RCC 7860 (cell line): ENCODE results near the gene RNF169.
A peak's percentile ranks its signal among the peaks of the same experiment; 100 is the strongest.
"Not testable (repeated sequence)": the region's sequence is repeated elsewhere in the genome, so short reads cannot be mapped to it uniquely, and the experiment has no call there.

ENCODE experiments used
- DNase-seq: peaks from one replicate; pipeline ENCODE4 v3.0.0-alpha.2; 2015; ENCODE audit warnings: low spot score
- FAIRE-seq: peaks from 2 replicates; lab custom pipeline; 2012; peaks lifted over from hg19 to GRCh38; lab: Jason Lieb, UNC

The RNF169 gene

GRCh38 chr11:74729397-74729796, 19.3 kb upstream of the RNF169 start:
- no peak for DNase-seq
- FAIRE-seq = no peak

GRCh38 chr11:74730571-74731260, 17.9 kb upstream of the RNF169 start:
- no peak for FAIRE-seq
- no peak for DNase-seq

DNA sequence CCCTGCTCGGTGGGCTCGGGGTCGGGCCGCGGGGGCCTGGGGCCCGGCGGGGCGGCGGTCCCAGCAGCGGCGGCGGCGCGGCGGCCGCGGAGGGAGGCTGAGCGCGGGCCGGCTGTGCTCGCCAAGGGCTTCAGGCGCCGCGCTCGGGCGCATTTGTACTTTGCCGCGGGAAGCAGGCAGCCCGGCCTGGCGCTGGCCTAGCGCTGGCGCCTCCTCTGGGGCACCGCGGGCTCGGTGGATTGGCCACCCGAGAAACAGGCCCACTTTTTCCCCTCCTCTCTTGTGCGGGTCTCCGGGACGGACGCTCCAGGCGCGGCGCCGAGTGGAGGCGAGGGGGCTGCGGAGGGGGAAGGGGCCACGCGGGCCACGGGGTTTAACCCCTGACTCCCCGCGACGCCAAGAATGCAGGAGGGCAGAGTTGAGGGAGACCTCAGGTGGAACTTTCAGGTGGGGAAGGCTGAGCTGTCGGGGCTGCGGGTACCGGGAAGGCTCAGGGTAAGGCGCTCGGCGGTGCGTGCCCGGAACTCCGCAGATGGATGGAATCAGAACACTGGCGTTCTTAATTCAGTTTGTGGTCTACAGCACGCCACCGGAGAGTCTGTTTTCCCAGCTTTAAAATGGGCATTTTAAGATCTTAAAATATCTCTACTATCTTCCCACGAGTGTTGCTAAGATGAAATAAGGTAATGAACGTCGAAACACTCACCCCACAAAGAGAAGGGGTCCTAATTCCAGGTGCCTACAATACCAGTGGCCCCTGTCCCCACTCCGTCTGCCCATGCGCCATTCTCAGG, 17.2 kb upstream of the RNF169 start, which contains the start of gene CHRDL2:
Gene CHRDL2 (minus strand): TSS at position 126 of the 794 bp plus-strand sequence. CDS start 538 bp downstream, outside the sequence.
- DNase-seq = no peak
- no peak for FAIRE-seq

DNA sequence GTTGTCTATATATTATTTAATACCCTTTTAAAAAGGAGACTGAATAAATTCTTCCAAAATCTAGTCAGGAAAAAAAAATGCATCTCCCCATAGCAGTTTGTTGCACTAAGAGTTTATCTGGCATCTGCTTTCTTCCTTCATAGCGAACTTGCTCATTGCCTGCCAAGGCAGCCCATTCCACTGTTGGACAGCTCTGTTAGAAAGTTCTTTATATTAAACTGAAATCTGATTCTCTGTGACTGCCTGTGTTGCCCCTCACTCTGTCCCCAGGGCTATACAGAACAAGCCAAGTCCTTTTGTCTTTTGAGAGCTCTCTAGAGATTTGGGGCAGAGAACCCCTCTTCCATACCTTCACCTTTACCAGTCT, 14.1 kb upstream of the RNF169 start:
- FAIRE-seq = no peak

DNA sequence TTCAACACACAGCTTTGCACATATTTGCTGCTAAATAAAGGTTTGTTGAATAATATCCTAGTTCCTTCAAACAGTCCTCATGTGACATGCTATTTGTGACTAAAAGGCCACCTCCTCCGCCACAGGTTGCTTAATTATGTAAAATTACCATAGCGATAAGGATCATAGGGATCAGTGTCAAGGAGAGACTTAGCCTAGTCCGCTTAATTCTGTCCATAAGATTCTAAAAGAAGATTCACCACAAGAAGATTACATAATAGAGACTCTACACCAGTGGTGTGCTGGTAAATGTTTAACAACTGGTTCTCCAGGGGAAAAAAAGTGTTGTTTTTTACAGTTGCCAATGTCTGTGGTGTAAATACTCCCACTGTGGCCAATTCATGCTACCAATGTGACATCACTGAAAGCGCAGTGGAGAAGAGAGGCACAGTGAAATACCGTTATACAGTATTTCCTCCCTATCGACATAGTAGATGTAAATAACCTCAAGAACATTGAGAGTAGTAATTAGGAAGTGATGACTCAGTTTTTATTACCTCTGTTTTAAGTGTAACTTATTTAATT, 13.2 kb upstream of the RNF169 start:
- no peak for DNase-seq
- no peak for FAIRE-seq

More for the DNA sequence above, 14.1 kb upstream of the RNF169 start:
- DNase-seq = no peak

DNA sequence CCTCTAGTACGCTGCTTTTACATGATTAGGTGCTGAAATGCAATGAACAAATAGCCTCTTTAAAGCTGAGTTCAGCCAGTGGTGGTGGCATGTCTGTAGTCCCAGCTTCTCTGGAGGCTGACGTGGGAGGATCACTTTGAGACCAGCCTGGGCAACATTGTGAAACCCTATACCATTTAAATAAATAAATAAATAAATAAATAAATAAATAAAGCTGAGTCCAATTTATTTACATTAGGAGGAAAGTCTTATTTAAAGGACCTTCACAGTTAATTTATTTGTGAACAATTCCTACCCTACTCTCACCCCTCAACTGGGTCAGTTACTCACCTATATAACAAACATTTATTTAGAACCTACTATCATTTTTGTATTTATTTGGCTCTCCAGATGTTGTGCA, 12.6 kb upstream of the RNF169 start:
- DNase-seq (no peak), FAIRE-seq (no peak)

GRCh38 chr11:74739546-74740270, 8.9 kb upstream of the RNF169 start:
- peak; percentile 30 for DNase-seq
- no peak for FAIRE-seq

- DNase-seq (no peak), FAIRE-seq (no peak)
These were observed 6.6 kb upstream of the RNF169 start for GRCh38 chr11:74742070-74742469.

DNA sequence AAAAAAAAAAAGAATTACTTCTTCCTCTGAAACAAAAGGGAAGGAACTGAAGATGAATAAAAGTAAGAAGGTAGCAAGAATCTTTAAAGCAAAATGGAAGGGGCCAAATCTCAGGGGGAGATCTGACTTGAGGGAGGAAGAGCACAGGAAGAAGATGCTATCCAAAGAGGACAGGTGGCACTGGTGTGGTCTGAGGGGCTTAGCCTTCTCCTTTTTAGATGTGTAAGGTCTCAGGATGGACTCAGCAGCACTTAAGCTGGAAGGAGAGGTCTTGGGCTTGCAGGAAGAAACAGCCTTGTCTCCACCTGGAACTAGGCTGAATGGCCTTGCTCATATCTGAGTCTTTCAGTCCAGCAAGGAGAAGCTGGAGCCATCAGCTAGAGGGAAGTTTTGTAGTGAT, 5.0 kb upstream of the RNF169 start:
- FAIRE-seq (no peak), DNase-seq (no peak)

GRCh38 chr11:74744277-74744676, 4.4 kb upstream of the RNF169 start:
- FAIRE-seq (no peak), DNase-seq (no peak)

GRCh38 chr11:74746868-74747267, 1.8 kb upstream of the RNF169 start:
- DNase-seq = no peak
- no peak for FAIRE-seq

GRCh38 chr11:74749127-74749964, 697 bp downstream of the RNF169 start:
- DNase-seq (no peak), FAIRE-seq (no peak)

- DNase-seq (no peak), FAIRE-seq (no peak)
These were observed 1.3 kb downstream of the RNF169 start for GRCh38 chr11:74749965-74750296.

GRCh38 chr11:74750598-74750997, 1.9 kb downstream of the RNF169 start:
- not testable (repeated sequence) for FAIRE-seq, DNase-seq

DNA sequence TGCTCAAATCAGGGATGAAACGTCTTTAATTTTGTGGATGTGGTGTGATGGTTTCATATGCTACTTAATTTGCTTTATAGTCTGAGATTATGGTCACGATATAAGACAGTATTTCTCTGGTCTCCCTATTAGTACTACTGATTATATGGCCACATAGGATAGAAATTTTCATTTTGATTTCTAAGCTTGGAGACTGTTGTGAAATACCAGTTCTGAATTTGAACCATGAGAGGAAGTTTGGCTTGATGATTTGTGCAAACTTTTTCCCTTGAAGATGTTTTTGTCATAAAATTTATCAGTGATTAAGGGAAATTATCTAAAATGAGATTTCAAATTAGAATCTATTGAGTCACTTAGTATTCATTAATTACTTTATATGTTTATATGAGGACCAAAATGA, 2.7 kb downstream of the RNF169 start:
- DNase-seq (no peak), FAIRE-seq (no peak)

DNA sequence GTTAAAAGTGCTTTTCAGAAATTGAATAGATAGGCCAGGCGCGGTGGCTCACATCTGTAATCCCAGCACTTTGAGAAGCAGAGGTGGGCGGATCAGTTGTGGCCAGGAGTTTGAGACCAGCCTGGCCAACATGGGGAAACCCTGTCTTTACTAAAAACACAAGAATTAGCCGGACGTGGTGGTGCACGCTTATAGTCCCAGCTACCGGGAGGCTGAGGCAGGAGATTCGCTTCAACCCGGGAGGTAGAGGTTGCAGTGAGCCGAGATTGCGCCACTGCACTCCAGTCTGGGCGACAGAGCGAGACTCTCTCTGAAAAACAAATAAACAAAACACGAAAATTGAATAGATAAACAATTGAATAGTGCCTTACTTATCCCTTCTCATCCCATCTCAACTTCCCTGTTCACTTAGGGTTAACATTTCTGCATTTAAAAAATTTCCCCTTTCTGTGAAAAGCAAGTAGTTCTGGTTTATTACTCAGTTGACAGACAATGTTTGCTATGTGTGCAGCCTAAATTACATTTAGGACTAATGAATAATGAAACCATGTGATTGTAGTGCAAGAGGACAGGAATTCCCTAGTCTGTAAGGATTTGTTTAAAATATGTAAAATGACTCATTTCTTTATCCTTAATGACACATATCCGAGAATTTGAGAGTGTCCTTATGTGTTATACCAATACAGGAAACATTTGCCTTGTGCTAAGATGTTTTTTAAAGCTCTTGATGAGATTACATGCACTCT, 6.0 kb downstream of the RNF169 start:
- DNase-seq (peak; percentile 41), FAIRE-seq (peak; percentile 4)

GRCh38 chr11:74755395-74755995, 6.8 kb downstream of the RNF169 start:
- FAIRE-seq = no peak
- DNase-seq = no peak

DNA sequence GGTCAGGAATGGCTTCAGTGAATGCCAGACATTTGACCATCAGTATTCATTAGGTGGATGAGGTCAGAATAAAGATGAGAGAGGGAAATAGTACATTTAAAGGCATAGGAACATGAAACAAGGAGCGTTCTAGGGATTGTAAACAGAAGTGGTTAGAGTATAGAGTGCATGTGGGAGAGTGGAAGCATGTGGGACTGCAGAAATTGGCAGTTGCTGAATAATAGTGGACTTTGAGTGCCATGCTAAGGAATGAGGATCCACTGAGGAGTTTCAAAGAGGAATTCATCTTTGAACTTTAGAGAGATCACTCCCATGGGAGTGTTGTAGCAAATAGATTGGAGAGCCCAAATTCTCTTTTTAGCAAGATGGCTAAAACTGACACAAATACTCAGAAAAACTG, 7.9 kb downstream of the RNF169 start:
- DNase-seq (no peak), FAIRE-seq (no peak)

DNA sequence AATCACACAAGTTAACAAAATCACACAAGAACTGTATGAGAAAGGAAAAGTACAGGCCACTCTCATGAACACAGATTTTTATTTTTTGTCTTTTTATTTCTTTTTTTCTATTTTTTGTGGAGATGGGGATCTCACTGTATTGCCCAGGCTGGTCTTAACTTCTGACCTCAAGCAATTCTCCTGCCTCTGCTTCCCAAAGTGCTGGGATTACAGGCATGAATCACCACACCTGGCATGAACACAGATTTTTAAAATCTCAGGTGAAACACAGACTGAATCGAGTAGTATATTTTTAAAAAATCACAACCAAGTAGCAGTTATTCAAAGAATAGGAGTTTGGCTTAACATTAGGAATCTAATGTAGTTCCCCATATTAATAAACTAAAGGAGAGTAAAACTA, 18.3 kb downstream of the RNF169 start:
- DNase-seq (no peak), FAIRE-seq (no peak)
